ENCODE data around the gene AHI1. TPM values are rescaled to one million over a fixed set of nuclear protein-coding genes. Genes with fewer than 3 reads are reported as not detected.
A peak's percentile ranks its signal among the peaks of the same experiment; 100 is the strongest.

The AHI1 gene
- total RNA-seq, 1 donor from 2014 or later, result 21.0 TPM

GRCh38 chr6:135295085-135295484 lies 202.5 kb downstream of the AHI1 start:
- CTCF ChIA-PET, result interaction anchor here (0.6 kb wide), 1 partner anchor 472 kb away, joined by 3 read pairs; no protein-coding TSS in a partner anchor
- DNase-seq, result no peak
- Mint-ChIP-seq H3K4me3 (no peak overlapping the region), H3K27ac (no peak overlapping the region), H3K36me3 (ENCODE audit: low read depth) (peaks cover 17% of the 10 kb centered on the region), H3K9me3 (peaks cover 3% of the 10 kb centered on the region), H3K27me3 (no peaks in the 10 kb centered on the region), H3K4me1 (no peaks in the 10 kb centered on the region)
- intact Hi-C loops (cut with micrococcal nuclease), result no loop called here
- TF ChIP-seq, protein P1, sequence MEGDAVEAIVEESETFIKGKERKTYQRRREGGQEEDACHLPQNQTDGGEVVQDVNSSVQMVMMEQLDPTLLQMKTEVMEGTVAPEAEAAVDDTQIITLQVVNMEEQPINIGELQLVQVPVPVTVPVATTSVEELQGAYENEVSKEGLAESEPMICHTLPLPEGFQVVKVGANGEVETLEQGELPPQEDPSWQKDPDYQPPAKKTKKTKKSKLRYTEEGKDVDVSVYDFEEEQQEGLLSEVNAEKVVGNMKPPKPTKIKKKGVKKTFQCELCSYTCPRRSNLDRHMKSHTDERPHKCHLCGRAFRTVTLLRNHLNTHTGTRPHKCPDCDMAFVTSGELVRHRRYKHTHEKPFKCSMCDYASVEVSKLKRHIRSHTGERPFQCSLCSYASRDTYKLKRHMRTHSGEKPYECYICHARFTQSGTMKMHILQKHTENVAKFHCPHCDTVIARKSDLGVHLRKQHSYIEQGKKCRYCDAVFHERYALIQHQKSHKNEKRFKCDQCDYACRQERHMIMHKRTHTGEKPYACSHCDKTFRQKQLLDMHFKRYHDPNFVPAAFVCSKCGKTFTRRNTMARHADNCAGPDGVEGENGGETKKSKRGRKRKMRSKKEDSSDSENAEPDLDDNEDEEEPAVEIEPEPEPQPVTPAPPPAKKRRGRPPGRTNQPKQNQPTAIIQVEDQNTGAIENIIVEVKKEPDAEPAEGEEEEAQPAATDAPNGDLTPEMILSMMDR (IDR thresholded peaks at IDR 0.05), result no peak
- ATAC-seq (ENCODE audit: low read depth), result no peak
- POLR2A ChIA-PET, result no interaction called here

DNA sequence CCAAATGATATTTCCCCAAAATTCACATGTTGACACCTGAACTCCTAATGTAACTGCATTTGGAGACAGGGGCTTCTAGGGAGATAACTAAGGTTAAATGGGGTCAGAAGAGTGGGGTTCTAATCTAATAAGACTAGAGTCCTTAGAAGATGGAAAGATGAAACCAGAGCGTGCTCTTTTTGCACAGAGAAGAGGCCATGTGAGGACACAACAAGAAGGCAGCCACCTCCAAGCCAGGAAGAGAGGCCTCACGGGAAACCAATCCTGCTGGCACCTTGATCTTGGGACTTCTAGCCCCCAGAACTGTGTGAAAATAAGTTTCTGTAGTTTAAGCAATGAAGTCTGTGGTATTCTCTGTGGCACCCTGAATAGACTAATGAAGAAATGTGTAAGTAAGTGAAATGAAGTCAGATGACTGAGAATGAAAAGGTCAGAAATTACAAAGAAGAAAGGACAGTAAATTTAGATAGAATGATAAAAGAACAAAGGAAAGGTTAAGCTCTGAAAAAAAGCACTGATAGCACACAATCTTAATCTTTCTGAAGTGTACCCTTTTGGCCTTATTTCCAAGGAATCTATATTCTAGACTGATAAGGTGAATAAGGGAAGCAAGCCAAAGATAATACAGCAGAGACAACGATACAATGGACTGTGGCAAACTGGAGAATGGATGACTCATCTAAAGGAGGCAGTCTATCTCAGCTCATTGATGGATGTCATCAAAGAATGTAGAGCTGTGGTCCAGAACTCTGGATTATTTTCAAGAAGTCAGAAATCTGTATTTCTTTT lies 206.1 kb downstream of the AHI1 start:
- ATAC-seq (ENCODE audit: low read depth), result no peak
- TF ChIP-seq, protein P1 (IDR thresholded peaks at IDR 0.05), result no peak
- peaks cover 3% of the 10 kb centered on the region for H3K9me3 Mint-ChIP-seq
- H3K4me3 Mint-ChIP-seq, result no peak overlapping the region
- POLR2A ChIA-PET, result no interaction called here
- peaks cover 21% of the 10 kb centered on the region for H3K36me3 Mint-ChIP-seq (ENCODE audit: low read depth)
- intact Hi-C loops (cut with micrococcal nuclease), result no loop called here
- DNase-seq, result no peak
- no peaks in the 10 kb centered on the region for H3K27me3 Mint-ChIP-seq
- CTCF ChIA-PET, result no interaction called here
- no peak overlapping the region for H3K27ac Mint-ChIP-seq
- peaks cover 10% of the 10 kb centered on the region for H3K4me1 Mint-ChIP-seq

DNA sequence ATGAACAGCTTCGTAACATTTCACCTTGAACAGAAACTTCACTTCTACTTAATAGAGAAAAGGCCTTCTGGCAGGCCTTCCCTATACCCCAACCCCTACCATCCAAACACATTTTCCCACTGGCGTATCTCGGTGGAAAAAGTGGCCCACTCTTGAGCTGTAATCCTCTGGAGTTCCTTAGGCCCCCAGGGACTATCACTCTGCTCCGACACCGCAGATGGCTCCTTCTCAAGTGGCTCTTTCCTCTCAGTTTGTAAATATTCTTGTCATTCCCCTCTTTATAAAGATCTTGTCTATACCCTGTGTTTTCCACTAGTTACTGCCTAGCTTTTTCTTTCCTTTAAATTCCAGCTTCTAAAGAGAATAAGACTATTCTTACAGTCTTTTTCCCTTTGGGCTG lies 207.7 kb downstream of the AHI1 start:
- no peak for ATAC-seq (ENCODE audit: low read depth)
- no peak for DNase-seq
- Mint-ChIP-seq H3K36me3 (ENCODE audit: low read depth) (peaks cover 18% of the 10 kb centered on the region), H3K27ac (no peak overlapping the region), H3K27me3 (no peaks in the 10 kb centered on the region), H3K4me1 (peaks cover 10% of the 10 kb centered on the region), H3K9me3 (no peaks in the 10 kb centered on the region), H3K4me3 (no peak overlapping the region)
- TF ChIP-seq, protein P1 (IDR thresholded peaks at IDR 0.05), result no peak
- ChIA-PET CTCF (no interaction called here), POLR2A (no interaction called here)
- intact Hi-C loops (cut with micrococcal nuclease), result no loop called here

GRCh38 chr6:135286962-135287538 lies 210.5 kb downstream of the AHI1 start:
- ChIA-PET POLR2A (no interaction called here), CTCF (no interaction called here)
- Mint-ChIP-seq H3K27me3 (no peaks in the 10 kb centered on the region), H3K36me3 (ENCODE audit: low read depth) (peaks cover 10% of the 10 kb centered on the region), H3K4me1 (peaks cover 10% of the 10 kb centered on the region), H3K9me3 (no peaks in the 10 kb centered on the region), H3K27ac (peak overlapping the region; percentile 4), H3K4me3 (no peak overlapping the region)
- intact Hi-C loops (cut with micrococcal nuclease), result no loop called here
- DNase-seq, result no peak
- ATAC-seq (ENCODE audit: low read depth), result no peak
- TF ChIP-seq, protein P1 (IDR thresholded peaks at IDR 0.05), result no peak

GRCh38 chr6:135285165-135285564 lies 212.4 kb downstream of the AHI1 start:
- Mint-ChIP-seq H3K27ac (no peak overlapping the region), H3K36me3 (ENCODE audit: low read depth) (peaks cover 10% of the 10 kb centered on the region), H3K9me3 (no peaks in the 10 kb centered on the region), H3K4me1 (peaks cover 22% of the 10 kb centered on the region), H3K27me3 (no peaks in the 10 kb centered on the region), H3K4me3 (no peak overlapping the region)
- DNase-seq (no peak), ATAC-seq (ENCODE audit: low read depth) (no peak)
- ChIA-PET CTCF (no interaction called here), POLR2A (no interaction called here)
- intact Hi-C loops (cut with micrococcal nuclease), result no loop called here
- TF ChIP-seq, protein P1 (IDR thresholded peaks at IDR 0.05), result no peak
